OCI-LY7 (cell line): ENCODE measurements around the gene COL23A1.

Source experiments
- CTCF ChIP-seq: fragments of 200-600 bp; sonication (generic); conservative IDR thresholded peaks from 2 replicates; pipeline ENCODE4 v1.5.1; 2014; ENCODE audit warnings: mild to moderate bottlenecking, antibody characterized with exemption, low read length, moderate library complexity, mixed read lengths
- EZH2phosphoT487 ChIP-seq: fragments of 200-600 bp; sonication (generic); IDR thresholded peaks from 2 replicates; pipeline ENCODE4 v1.6.1; 2018; ENCODE audit warnings: low read depth, borderline replicate concordance, mild to moderate bottlenecking, mixed run types, antibody characterized with exemption, low read length, moderate library complexity, mixed read lengths

- TF ChIP-seq CTCF (no peak), EZH2phosphoT487 (no peak)
These were observed 251.4 kb downstream of the COL23A1 start for GRCh38 chr5:178338750-178339144.
